CD4-positive, alpha-beta T cell (primary cell): Measurements from ENCODE around the gene CCT7. TPM values are rescaled to one million over a fixed set of nuclear protein-coding genes. Genes with fewer than 3 reads are reported as not detected.
"Not testable (repeated sequence)": the region's sequence is repeated elsewhere in the genome, so short reads cannot be mapped to it uniquely, and the experiment has no call there.

Experiments used
- ATAC-seq: fragments of 200-7000 bp; cut with Tn5 transposase; one replicate; pipeline ENCODE4 v1.10.0; 2022; ENCODE audit warnings: mild to moderate bottlenecking; ENCODE audit not compliant: poor library complexity
- CTCF ChIA-PET: fragments of 350-600 bp; sonication (Branson Sonifier 250); formaldehyde crosslinking; loops from one replicate; lab custom pipeline; 2021; ENCODE audit warnings: antibody characterized with exemption, inconsistent platforms; lab: Charles Lee
- POLR2A ChIA-PET: fragments of 350-600 bp; sonication (Branson Sonifier 250); formaldehyde crosslinking; loops from one replicate; lab custom pipeline; 2021; ENCODE audit warnings: antibody characterized with exemption, inconsistent platforms; lab: Charles Lee
- DNase-seq, 14 experiments: peaks; one replicate each; pipeline ENCODE4 v3.0.0-alpha.2; 2013 to 2020; ENCODE audit warnings: mixed read lengths in 2 of 14
- H3K27ac ChIP-seq, 2 donors: one replicate each; pipeline versions ENCODE4 v1.5.1 to v1.7.0; 2013; ENCODE audit warnings: low read length in 2 of 2, low read depth in 1 of 2, mild to moderate bottlenecking in 1 of 2
- H3K27me3 ChIP-seq, 2 experiments: 1 replicate in 1 of 2; 2 replicates in 1 of 2; pipeline versions ENCODE4 v1.6.1 to v1.7.0; 2013; ENCODE audit warnings: low read length in 2 of 2, control low read depth in 1 of 2, mild to moderate bottlenecking in 1 of 2, moderate library complexity in 1 of 2; ENCODE audit not compliant: insufficient read depth in 2 of 2, control insufficient read depth in 1 of 2
- H3K36me3 ChIP-seq: one replicate; pipeline ENCODE4 v1.6.1; 2013; ENCODE audit warnings: low read length, control low read depth; ENCODE audit not compliant: insufficient read depth
- H3K4me1 ChIP-seq: one replicate; pipeline ENCODE4 v1.6.1; 2013; ENCODE audit warnings: low read length, control low read depth; ENCODE audit not compliant: insufficient read depth
- H3K4me3 ChIP-seq: one replicate; pipeline ENCODE4 v1.5.1; 2013; ENCODE audit warnings: mild to moderate bottlenecking, low read length, moderate library complexity
- H3K9me3 ChIP-seq, 2 experiments: 1 replicate in 1 of 2; 2 replicates in 1 of 2; pipeline versions ENCODE4 v1.6.1 to v1.7.0; 2013; ENCODE audit warnings: low read length in 2 of 2, mild to moderate bottlenecking in 2 of 2, control low read depth in 1 of 2, moderate library complexity in 1 of 2; ENCODE audit not compliant: control insufficient read depth in 1 of 2, insufficient read depth in 1 of 2
- H3K27ac Mint-ChIP-seq: one replicate; pipeline ENCODE4 v1.8.0; 2020; ENCODE audit warnings: mixed read lengths
- H3K27me3 Mint-ChIP-seq: one replicate; pipeline ENCODE4 v1.8.0; 2021; ENCODE audit warnings: mixed read lengths
- H3K36me3 Mint-ChIP-seq: one replicate; pipeline ENCODE4 v1.8.0; 2021; ENCODE audit warnings: low read depth, mixed read lengths
- H3K4me1 Mint-ChIP-seq: one replicate; pipeline ENCODE4 v1.8.0; 2021; ENCODE audit warnings: low read depth, mixed read lengths
- H3K4me3 Mint-ChIP-seq: one replicate; pipeline ENCODE4 v1.8.0; 2020; ENCODE audit warnings: mild to moderate bottlenecking, mixed read lengths
- H3K9me3 Mint-ChIP-seq: one replicate; pipeline ENCODE4 v1.8.0; 2020; ENCODE audit warnings: mixed read lengths
- CTCF ChIP-seq: fragments of 200-600 bp; IDR thresholded peaks from one replicate; pipeline ENCODE4 v1.8.0; 2022; ENCODE audit warnings: antibody characterized with exemption, mild to moderate bottlenecking
- intact Hi-C, 2 experiments: fragments of 100-400 bp; cut with DNase I in 1 of 2; cut with micrococcal nuclease in 1 of 2; formaldehyde crosslinking; loops; one replicate each; pipeline versions ENCODE4 v1.15.1 to v1.9.0; 2023 to 2025; cut with DNase I, micrococcal nuclease
- total RNA-seq, 174 experiments: library from RNA in 2 of 174; stranded (reverse) in 2 of 174; gene quantifications; one replicate each; pipeline ENCODE4 v1.2.3 and lab custom pipeline; 2021 to 2026

The CCT7 gene
- total RNA-seq, 2 experiments from 2014 or later, result 86.9 to 96.9 TPM

DNA sequence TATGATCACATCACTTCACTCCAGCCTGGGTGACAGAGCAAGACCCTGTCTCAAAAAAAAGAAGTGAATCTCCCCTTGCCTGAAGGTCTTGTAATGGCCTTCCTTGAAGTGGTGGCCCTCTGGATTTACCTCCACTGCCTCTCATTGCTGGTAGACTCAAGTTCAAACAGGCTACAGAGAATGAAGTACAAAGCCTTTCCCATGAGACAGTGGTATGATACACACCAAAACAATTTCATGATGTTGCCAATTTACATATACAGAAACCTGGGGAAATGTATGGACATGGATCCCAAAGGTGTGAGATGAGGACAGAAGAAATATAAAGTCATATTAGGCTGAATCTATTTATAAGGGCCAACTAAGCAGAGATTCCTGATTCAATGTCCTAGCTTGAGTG is 36.5 kb upstream of the CCT7 start:
- H3K27ac Mint-ChIP-seq, result no peak overlapping the region
- no peak for TF ChIP-seq CTCF
- H3K9me3 ChIP-seq, result peaks cover 0 to 9% of the 10 kb centered on the region in 2 experiments
- no peaks in the 10 kb centered on the region for H3K36me3 Mint-ChIP-seq
- H3K4me3 Mint-ChIP-seq, result no peak overlapping the region
- intact Hi-C loops, result no loop called here
- no peak overlapping the region for H3K27ac ChIP-seq
- peaks cover 8% of the 10 kb centered on the region for H3K4me1 ChIP-seq
- no peak overlapping the region for H3K4me3 ChIP-seq
- H3K9me3 Mint-ChIP-seq, result no peaks in the 10 kb centered on the region
- DNase-seq (no peak), ATAC-seq (no peak)
- ChIA-PET POLR2A (no interaction called here), CTCF (interaction anchor here (1.1 kb wide), 1 partner anchor 15 kb away, joined by 5 read pairs; no protein-coding TSS in a partner anchor)
- H3K27me3 ChIP-seq, result peaks cover 11 to 24% of the 10 kb centered on the region in 2 experiments
- no peaks in the 10 kb centered on the region for H3K36me3 ChIP-seq
- H3K4me1 Mint-ChIP-seq, result peaks cover 7% of the 10 kb centered on the region
- peaks cover 53% of the 10 kb centered on the region for H3K27me3 Mint-ChIP-seq

- H3K27ac Mint-ChIP-seq, H3K36me3 Mint-ChIP-seq, H3K4me3 ChIP-seq, H3K9me3 Mint-ChIP-seq, intact Hi-C loops, ATAC-seq, H3K4me3 Mint-ChIP-seq, H3K36me3 ChIP-seq, POLR2A ChIA-PET, H3K4me1 Mint-ChIP-seq, DNase-seq, H3K27ac ChIP-seq: not testable (repeated sequence)
- Histone ChIP-seq H3K9me3 (peaks cover 0 to 10% of the 10 kb centered on the region in 2 experiments), H3K4me1 (peaks cover 18% of the 10 kb centered on the region), H3K27me3 (peaks cover 26 to 45% of the 10 kb centered on the region in 2 experiments)
- H3K27me3 Mint-ChIP-seq, result peaks cover 68% of the 10 kb centered on the region
- CTCF ChIA-PET, result interaction anchor here (1.4 kb wide), 1 partner anchor 23 kb away, joined by 3 read pairs; no protein-coding TSS in a partner anchor
Observed at GRCh38 chr2:73200281-73200680, 33.8 kb upstream of the CCT7 start.

GRCh38 chr2:73202156-73203054 is 31.7 kb upstream of the CCT7 start, which contains the start of gene NOTO:
NOTO (plus strand) TSS chr2:73202574; CDS start chr2:73202667, 93 bp downstream.
- no peak within 1 kb of the TSS for H3K27ac Mint-ChIP-seq
- H3K4me1 Mint-ChIP-seq, result peaks cover 7% of the 10 kb centered on the region
- intact Hi-C loops, result no loop called here
- no peak within 1 kb of the TSS for H3K4me3 ChIP-seq
- ATAC-seq (peak; percentile 64), DNase-seq (no peak)
- H3K9me3 ChIP-seq, result peaks cover 0 to 10% of the 10 kb centered on the region in 2 experiments
- no peak for TF ChIP-seq CTCF
- H3K36me3 Mint-ChIP-seq, result no peaks in the 10 kb centered on the region
- ChIA-PET CTCF (interaction anchor here (1.0 to 1.7 kb wide), 3 partner anchors 9 to 25 kb away, joined by 4 to 5 read pairs (median 4); no protein-coding TSS in a partner anchor), POLR2A (interaction anchor here (0.9 kb wide), 1 partner anchor 11 kb away, joined by 3 read pairs; no protein-coding TSS in a partner anchor)
- peak within 1 kb of the TSS; percentile 67 for H3K4me3 Mint-ChIP-seq
- H3K27me3 ChIP-seq, result peaks cover 39 to 54% of the 10 kb centered on the region in 2 experiments
- no peaks in the 10 kb centered on the region for H3K36me3 ChIP-seq
- no peaks in the 10 kb centered on the region for H3K9me3 Mint-ChIP-seq
- H3K27ac ChIP-seq, result no peak within 1 kb of the TSS
- peaks cover 74% of the 10 kb centered on the region for H3K27me3 Mint-ChIP-seq
- H3K4me1 ChIP-seq, result peaks cover 18% of the 10 kb centered on the region
